ENCODE data around the gene CAMK2G.

CAMK2G gene

DNA sequence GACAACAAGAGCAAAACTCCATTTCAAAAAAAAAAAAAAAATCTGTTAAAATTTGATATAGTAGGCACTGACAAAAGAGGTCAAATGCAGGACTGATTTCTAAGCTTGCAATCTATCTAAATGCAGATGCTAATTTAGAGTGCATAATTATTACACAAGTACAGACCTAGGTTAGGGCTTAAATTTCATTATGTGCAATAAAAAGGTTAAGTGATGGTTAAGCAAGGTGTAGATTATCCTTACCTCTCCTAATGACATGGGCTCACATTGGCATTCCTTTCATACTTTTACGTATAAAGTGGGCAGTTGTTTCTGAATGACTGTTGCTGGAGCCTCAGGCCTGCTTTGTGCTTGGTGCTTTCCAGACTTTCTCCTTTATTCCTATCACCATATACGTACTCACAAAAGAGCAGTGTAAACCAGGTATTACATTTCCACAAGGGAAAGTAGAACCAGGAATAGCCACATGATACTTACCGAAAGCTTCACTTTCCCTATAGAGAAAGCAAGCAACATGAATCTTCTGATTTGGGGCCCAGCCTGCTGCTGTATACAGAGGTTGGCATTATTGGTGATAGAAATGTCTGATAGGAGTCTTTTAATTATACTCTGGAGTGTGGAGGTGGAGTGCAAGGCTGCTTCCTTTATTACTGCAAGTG, 94.7 kb downstream of the CAMK2G start:
- Histone ChIP-seq H3K9me3 (ENCODE audit: control insufficient read depth, insufficient read depth, low read length) (no peaks in the 10 kb centered on the region), H3K36me3 (ENCODE audit: control insufficient read depth, insufficient read depth, low read length) (peaks cover 4% of the 10 kb centered on the region), H3K4me3 (ENCODE audit: low read depth, low read length) (no peak overlapping the region), H3K9ac (ENCODE audit: low read depth, low read length) (no peak overlapping the region), H3K4me1 (ENCODE audit: control insufficient read depth, insufficient read depth, low read length) (peaks cover 2% of the 10 kb centered on the region), H3K27me3 (ENCODE audit: control insufficient read depth, insufficient read depth, low read length) (no peaks in the 10 kb centered on the region)

DNA sequence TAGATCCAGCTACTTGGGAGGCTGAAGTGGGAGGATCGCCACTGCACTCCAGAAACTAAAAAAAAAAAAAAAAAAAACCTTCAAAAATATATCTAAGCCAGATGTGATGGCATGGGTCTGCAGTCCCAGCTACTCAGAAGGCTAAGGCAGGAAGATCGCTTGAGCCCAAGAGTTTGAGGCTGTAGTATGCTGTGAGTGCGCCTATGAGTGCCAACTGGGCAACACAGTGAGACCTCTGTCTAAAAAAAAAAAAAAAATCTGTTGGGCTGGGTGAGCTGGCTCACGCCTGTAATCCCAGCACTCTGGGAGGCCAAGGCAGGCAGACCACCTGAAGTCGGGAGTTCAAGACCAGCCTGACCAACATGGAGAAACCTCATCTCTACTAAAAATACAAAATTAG, 95.3 kb downstream of the CAMK2G start:
- H3K27me3 ChIP-seq (ENCODE audit: control insufficient read depth, insufficient read depth, low read length), result no peaks in the 10 kb centered on the region
- no peaks in the 10 kb centered on the region for H3K9me3 ChIP-seq (ENCODE audit: control insufficient read depth, insufficient read depth, low read length)
- H3K4me1 ChIP-seq (ENCODE audit: control insufficient read depth, insufficient read depth, low read length), result peaks cover 2% of the 10 kb centered on the region
- no peak overlapping the region for H3K4me3 ChIP-seq (ENCODE audit: low read depth, low read length)
- no peak overlapping the region for H3K9ac ChIP-seq (ENCODE audit: low read depth, low read length)
- H3K36me3 ChIP-seq (ENCODE audit: control insufficient read depth, insufficient read depth, low read length), result peaks cover 4% of the 10 kb centered on the region

DNA sequence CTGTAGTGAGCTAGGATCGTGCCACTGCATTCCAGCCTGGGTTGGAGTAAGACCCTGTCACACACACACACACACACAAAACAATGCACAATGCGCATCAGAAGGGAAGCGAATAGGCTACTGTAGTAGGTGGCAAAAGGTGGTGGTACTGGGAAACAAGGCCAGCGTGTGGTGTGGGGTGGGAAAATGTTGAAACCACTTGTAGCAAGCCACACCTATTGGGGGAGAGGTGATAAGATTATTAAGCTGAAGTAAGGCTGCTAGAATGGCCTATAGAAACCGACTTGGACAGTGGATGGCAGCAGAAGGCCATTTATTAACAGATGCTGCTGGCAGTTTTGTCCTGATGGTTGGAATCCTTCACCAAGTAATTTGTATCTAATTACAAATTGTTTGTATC, 99.7 kb downstream of the CAMK2G start:
- Histone ChIP-seq H3K4me3 (ENCODE audit: low read depth, low read length) (no peak overlapping the region), H3K9ac (ENCODE audit: low read depth, low read length) (no peak overlapping the region), H3K36me3 (ENCODE audit: control insufficient read depth, insufficient read depth, low read length) (peaks cover 4% of the 10 kb centered on the region), H3K4me1 (ENCODE audit: control insufficient read depth, insufficient read depth, low read length) (peaks cover 4% of the 10 kb centered on the region), H3K27me3 (ENCODE audit: control insufficient read depth, insufficient read depth, low read length) (no peaks in the 10 kb centered on the region), H3K9me3 (ENCODE audit: control insufficient read depth, insufficient read depth, low read length) (no peaks in the 10 kb centered on the region)

DNA sequence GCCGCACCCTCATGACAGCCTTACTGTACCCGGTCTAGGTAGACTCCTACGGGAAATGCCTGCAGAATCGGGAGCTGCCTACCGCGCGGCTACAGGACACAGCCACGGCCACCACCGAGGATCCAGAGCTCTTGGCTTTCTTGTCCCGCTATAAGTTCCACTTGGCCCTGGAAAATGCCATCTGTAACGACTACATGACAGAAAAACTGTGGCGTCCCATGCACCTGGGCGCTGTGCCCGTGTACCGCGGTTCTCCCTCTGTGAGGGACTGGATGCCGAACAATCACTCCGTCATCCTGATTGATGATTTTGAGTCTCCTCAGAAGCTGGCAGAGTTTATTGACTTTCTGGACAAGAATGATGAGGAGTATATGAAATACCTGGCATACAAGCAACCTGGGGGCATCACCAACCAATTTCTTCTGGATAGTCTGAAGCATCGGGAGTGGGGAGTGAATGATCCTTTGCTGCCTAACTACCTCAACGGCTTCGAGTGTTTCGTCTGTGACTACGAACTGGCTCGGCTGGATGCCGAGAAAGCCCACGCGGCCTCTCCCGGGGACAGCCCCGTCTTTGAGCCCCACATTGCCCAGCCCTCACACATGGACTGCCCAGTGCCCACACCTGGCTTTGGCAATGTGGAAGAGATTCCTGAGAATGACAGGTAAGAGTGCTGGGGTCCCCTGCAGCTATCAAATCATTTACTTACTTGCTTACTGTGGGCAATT, 101.0 kb downstream of the CAMK2G start:
- H3K9me3 ChIP-seq (ENCODE audit: control insufficient read depth, insufficient read depth, low read length), result no peaks in the 10 kb centered on the region
- H3K4me3 ChIP-seq (ENCODE audit: low read depth, low read length), result peak overlapping the region; percentile 77
- peaks cover 8% of the 10 kb centered on the region for H3K36me3 ChIP-seq (ENCODE audit: control insufficient read depth, insufficient read depth, low read length)
- H3K9ac ChIP-seq (ENCODE audit: low read depth, low read length), result peak overlapping the region; percentile 83
- no peaks in the 10 kb centered on the region for H3K27me3 ChIP-seq (ENCODE audit: control insufficient read depth, insufficient read depth, low read length)
- H3K4me1 ChIP-seq (ENCODE audit: control insufficient read depth, insufficient read depth, low read length), result peaks cover 4% of the 10 kb centered on the region

DNA sequence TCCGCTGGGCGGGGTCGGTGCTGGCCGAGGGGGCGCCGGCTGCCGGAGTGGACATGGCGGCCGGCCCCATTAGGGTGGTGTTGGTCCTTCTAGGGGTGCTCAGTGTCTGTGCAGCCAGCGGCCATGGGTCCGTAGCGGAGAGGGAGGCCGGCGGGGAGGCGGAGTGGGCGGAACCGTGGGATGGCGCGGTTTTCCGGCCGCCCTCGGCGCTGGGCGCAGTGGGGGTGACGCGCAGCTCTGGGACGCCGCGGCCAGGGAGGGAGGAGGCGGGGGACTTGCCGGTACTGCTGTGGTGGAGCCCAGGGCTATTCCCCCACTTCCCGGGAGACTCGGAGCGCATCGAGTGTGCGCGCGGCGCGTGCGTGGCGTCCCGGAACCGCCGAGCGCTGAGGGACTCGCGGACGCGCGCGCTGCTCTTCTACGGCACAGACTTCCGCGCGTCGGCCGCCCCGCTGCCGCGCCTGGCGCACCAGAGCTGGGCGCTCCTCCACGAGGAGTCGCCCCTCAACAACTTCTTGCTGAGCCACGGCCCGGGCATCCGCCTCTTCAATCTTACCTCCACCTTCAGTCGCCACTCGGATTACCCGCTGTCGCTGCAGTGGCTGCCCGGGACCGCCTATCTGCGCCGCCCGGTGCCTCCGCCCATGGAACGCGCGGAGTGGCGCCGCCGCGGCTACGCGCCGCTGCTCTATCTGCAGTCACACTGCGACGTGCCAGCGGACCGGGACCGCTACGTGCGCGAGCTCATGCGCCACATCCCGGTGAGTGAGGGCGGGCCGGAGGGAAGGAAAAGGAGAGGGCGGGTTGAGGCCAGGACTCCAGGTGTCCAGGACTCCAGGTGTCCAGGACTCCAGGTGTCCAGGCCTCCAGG, 101.8 kb downstream of the CAMK2G start:
- Histone ChIP-seq H3K36me3 (ENCODE audit: control insufficient read depth, insufficient read depth, low read length) (peaks cover 11% of the 10 kb centered on the region), H3K4me3 (ENCODE audit: low read depth, low read length) (peak overlapping the region; percentile 77), H3K27me3 (ENCODE audit: control insufficient read depth, insufficient read depth, low read length) (no peaks in the 10 kb centered on the region), H3K9me3 (ENCODE audit: control insufficient read depth, insufficient read depth, low read length) (no peaks in the 10 kb centered on the region), H3K9ac (ENCODE audit: low read depth, low read length) (peak overlapping the region; percentile 83), H3K4me1 (ENCODE audit: control insufficient read depth, insufficient read depth, low read length) (peaks cover 4% of the 10 kb centered on the region)

DNA sequence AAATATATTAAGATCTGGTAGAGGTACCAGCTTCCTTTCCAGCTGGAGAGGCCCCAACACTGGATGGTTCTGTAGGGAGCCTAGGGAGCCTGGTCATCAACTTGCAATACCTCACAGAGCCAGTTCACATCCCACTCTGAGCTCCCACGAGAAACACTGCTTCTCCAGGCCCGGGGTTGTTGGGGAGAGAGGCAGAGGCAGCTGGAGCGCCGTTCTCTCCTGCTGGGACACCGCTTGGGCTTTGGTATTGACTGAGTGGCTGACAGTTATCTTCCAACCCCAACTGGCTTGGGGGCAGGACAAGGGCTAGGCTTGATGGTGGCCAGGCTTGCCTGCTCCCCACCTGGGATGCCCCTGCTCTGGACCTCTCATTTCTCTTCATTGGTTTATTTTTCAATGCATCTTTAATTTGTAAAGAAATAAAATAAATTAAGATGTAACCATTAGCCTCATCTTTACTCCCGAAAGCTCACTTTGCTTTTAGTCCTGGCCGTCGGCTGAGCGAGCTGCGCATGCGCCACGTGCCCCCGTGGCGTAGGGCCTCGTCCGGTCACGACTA, 102.6 kb downstream of the CAMK2G start:
- Histone ChIP-seq H3K36me3 (ENCODE audit: control insufficient read depth, insufficient read depth, low read length) (peaks cover 13% of the 10 kb centered on the region), H3K9ac (ENCODE audit: low read depth, low read length) (peak overlapping the region; percentile 83), H3K27me3 (ENCODE audit: control insufficient read depth, insufficient read depth, low read length) (no peaks in the 10 kb centered on the region), H3K9me3 (ENCODE audit: control insufficient read depth, insufficient read depth, low read length) (no peaks in the 10 kb centered on the region), H3K4me3 (ENCODE audit: low read depth, low read length) (peak overlapping the region; percentile 77), H3K4me1 (ENCODE audit: control insufficient read depth, insufficient read depth, low read length) (peaks cover 4% of the 10 kb centered on the region)

DNA sequence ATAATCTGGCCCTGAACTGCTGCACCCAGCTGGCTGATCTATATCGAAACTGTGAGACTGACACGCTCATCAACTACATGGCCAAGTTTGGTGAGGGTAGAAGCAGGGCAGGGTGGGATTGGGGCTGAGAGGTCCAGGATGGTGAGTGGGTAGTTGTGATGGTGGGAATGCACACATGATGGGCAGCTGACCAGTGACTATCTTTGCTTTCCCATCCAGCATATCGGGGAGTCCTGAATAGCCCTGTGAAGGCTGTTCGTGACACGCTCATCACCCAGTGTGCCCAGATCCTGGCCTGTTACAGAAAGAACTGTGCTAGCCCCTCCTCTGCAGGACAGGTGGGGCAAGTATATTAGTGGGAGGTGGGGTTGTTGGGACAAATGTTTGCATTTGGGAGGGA, 105.0 kb downstream of the CAMK2G start:
- H3K9ac ChIP-seq (ENCODE audit: low read depth, low read length), result no peak overlapping the region
- no peaks in the 10 kb centered on the region for H3K9me3 ChIP-seq (ENCODE audit: control insufficient read depth, insufficient read depth, low read length)
- peaks cover 4% of the 10 kb centered on the region for H3K4me1 ChIP-seq (ENCODE audit: control insufficient read depth, insufficient read depth, low read length)
- no peaks in the 10 kb centered on the region for H3K27me3 ChIP-seq (ENCODE audit: control insufficient read depth, insufficient read depth, low read length)
- peaks cover 30% of the 10 kb centered on the region for H3K36me3 ChIP-seq (ENCODE audit: control insufficient read depth, insufficient read depth, low read length)
- H3K4me3 ChIP-seq (ENCODE audit: low read depth, low read length), result no peak overlapping the region

DNA sequence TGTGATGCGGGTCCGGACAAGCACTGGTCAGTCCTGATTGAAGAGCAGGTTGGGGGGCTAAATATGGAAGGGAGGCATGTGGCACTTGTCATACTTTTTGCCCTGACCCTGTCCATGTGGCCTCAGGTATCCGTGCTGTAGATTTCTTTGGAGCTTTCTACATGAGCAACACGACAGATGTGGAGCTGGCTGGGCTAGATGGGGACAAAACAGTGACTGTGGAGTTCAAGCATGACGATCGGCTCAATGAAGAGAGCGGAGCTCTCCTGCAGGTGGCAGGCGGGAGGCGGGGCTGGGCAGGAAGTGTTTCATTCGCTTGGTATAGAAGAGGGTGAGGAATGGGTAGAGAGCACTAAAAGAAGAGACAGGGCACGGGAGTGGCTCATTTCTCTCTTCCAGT, 105.5 kb downstream of the CAMK2G start:
- no peaks in the 10 kb centered on the region for H3K27me3 ChIP-seq (ENCODE audit: control insufficient read depth, insufficient read depth, low read length)
- H3K4me3 ChIP-seq (ENCODE audit: low read depth, low read length), result no peak overlapping the region
- no peaks in the 10 kb centered on the region for H3K9me3 ChIP-seq (ENCODE audit: control insufficient read depth, insufficient read depth, low read length)
- H3K36me3 ChIP-seq (ENCODE audit: control insufficient read depth, insufficient read depth, low read length), result peaks cover 32% of the 10 kb centered on the region
- H3K9ac ChIP-seq (ENCODE audit: low read depth, low read length), result no peak overlapping the region
- H3K4me1 ChIP-seq (ENCODE audit: control insufficient read depth, insufficient read depth, low read length), result peaks cover 4% of the 10 kb centered on the region

DNA sequence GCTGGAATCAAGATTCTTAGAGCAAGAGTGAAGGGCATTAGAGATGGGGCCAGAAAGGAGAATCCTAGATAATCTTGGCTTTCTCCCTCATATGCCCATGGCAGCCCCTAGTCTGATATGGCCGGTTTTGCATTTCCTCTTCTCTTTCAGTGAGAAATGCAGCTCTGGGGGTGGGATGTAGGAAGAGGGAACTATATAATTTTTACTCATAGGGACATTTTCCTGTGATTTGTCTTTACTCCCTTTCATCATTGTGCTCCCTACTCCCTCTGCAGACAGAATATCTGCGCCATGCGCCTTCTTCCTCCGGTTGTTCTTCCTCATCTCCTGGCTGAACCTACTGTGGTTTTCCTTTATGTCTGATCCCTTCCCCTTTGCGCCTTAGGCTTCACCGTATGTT, 109.3 kb downstream of the CAMK2G start:
- Histone ChIP-seq H3K36me3 (ENCODE audit: control insufficient read depth, insufficient read depth, low read length) (peaks cover 57% of the 10 kb centered on the region), H3K27me3 (ENCODE audit: control insufficient read depth, insufficient read depth, low read length) (no peaks in the 10 kb centered on the region), H3K4me1 (ENCODE audit: control insufficient read depth, insufficient read depth, low read length) (no peaks in the 10 kb centered on the region), H3K9ac (ENCODE audit: low read depth, low read length) (no peak overlapping the region), H3K4me3 (ENCODE audit: low read depth, low read length) (no peak overlapping the region), H3K9me3 (ENCODE audit: control insufficient read depth, insufficient read depth, low read length) (no peaks in the 10 kb centered on the region)

DNA sequence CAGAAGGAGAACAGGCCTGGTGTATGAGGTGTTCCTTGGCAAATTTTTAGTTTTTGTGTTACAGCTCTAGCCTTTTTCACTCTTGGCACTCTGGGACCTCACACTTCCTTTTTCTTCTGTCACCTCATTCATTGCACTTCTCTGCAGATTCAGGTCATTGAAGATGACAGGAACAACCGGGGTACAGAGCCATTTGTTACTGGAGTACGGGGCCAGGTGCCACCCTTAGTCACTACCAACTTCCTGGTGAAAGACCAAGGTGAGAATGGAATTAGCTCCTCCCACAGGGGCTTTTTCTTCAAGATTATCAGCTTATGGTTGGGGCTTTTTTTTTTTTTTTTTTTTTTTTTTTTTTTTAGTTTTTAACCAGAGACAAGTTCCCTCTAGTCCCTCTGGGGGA, 111.0 kb downstream of the CAMK2G start:
- H3K9me3 ChIP-seq (ENCODE audit: control insufficient read depth, insufficient read depth, low read length), result no peaks in the 10 kb centered on the region
- H3K9ac ChIP-seq (ENCODE audit: low read depth, low read length), result no peak overlapping the region
- H3K4me1 ChIP-seq (ENCODE audit: control insufficient read depth, insufficient read depth, low read length), result no peaks in the 10 kb centered on the region
- no peaks in the 10 kb centered on the region for H3K27me3 ChIP-seq (ENCODE audit: control insufficient read depth, insufficient read depth, low read length)
- H3K36me3 ChIP-seq (ENCODE audit: control insufficient read depth, insufficient read depth, low read length), result peaks cover 55% of the 10 kb centered on the region
- H3K4me3 ChIP-seq (ENCODE audit: low read depth, low read length), result no peak overlapping the region

DNA sequence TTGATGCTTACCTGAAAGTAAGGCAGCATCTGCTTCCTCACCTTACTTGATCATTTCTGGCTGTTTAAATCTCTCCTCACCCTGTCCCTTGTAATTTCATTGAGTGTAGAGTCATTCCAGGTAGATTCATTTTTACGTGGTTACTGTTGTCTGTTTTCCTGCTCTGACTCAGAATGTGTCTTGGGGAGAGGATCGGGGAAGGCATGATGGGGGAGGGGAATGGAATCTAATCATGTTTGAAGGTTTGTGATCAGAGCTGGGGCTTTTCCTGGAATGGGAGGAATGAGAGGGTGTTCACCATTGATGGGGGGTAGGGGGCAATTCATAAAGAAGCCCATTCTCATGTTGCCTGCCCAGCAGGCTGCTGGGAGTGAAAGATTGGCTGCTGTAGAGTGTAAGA, 111.4 kb downstream of the CAMK2G start:
- Histone ChIP-seq H3K4me3 (ENCODE audit: low read depth, low read length) (no peak overlapping the region), H3K9ac (ENCODE audit: low read depth, low read length) (no peak overlapping the region), H3K36me3 (ENCODE audit: control insufficient read depth, insufficient read depth, low read length) (peaks cover 55% of the 10 kb centered on the region), H3K27me3 (ENCODE audit: control insufficient read depth, insufficient read depth, low read length) (no peaks in the 10 kb centered on the region), H3K9me3 (ENCODE audit: control insufficient read depth, insufficient read depth, low read length) (no peaks in the 10 kb centered on the region), H3K4me1 (ENCODE audit: control insufficient read depth, insufficient read depth, low read length) (no peaks in the 10 kb centered on the region)
